Fibroblast of lung (primary cell): ENCODE measurements around the gene SH2D4B.

ENCODE experiments used
- CTCF ChIP-seq, 2 donors: IDR thresholded peaks in 1 of 2; conservative IDR thresholded peaks in 1 of 2; 1 replicate in 1 of 2; 2 replicates in 1 of 2; pipeline ENCODE4 v1.5.1; 2011 to 2012; ENCODE audit warnings: low read length in 2 of 2, control low read depth in 1 of 2, inconsistent platforms in 1 of 2, low read depth in 1 of 2, mild to moderate bottlenecking in 1 of 2
- EZH2 ChIP-seq: IDR thresholded peaks from 2 replicates; pipeline ENCODE4 v1.5.1; 2012; ENCODE audit warnings: low read length, control low read depth, mild to moderate bottlenecking; ENCODE audit errors: missing control alignments

DNA sequence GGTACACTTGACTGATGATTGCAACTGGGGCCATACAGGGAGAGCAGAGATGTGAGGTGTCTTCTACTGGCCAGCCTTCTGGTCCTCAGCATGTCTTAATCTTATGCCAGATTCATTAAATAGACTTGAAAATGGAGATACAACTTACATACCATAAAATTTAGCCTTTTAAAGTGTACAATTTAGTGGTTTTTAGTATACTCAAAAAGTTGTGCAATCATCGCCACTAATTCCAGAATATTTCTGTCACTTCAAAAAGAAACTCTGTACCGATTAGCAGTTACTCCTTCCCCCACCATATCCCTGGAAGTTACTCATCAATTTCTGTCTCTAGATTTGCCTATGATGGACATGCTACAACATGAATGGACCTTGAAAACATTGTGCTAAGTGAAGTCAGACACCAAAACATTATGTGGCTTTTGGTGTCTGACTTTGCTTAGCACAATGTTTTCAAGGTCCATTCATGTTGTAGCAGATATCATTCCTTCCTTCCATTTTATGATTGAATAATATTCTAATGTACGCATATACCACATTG, 53.0 kb downstream of the SH2D4B start:
- no peak for TF ChIP-seq EZH2
- TF ChIP-seq CTCF (conservative IDR thresholded peaks at IDR 0.05 in 1 of 2, IDR thresholded peaks at IDR 0.05 in 1 of 2; ENCODE audit: low read depth in 1 of 2, low read length in 2 of 2) = no peak
